Stimulated activated CD8-positive, alpha-beta memory T cell treated with anti-CD3 and anti-CD28 coated beads, Interleukin-2, amount 100 ng/mL, for 48 hours (primary cell): ENCODE data around the gene USP46.

Experiments
- DNase-seq, 2 donors: peaks; one replicate each; pipeline ENCODE4 v3.0.0-alpha.2; 2020; ENCODE audit warnings: low read depth in 2 of 2

Gene USP46

GRCh38 chr4:52657292-52657617, 1.8 kb downstream of the USP46 start:
- no peak for DNase-seq

GRCh38 chr4:52655506-52655905, 3.6 kb downstream of the USP46 start:
- DNase-seq, result no peak

GRCh38 chr4:52651996-52652672, 7.0 kb downstream of the USP46 start:
- no peak for DNase-seq

GRCh38 chr4:52648836-52649235, 10.3 kb downstream of the USP46 start:
- no peak for DNase-seq

- no peak for DNase-seq
These were observed 12.4 kb downstream of the USP46 start for GRCh38 chr4:52646741-52647140.

GRCh38 chr4:52646096-52646495, 13.0 kb downstream of the USP46 start:
- no peak for DNase-seq

- DNase-seq, result no peak
These were observed 13.8 kb downstream of the USP46 start for GRCh38 chr4:52645300-52645699.

GRCh38 chr4:52643785-52644244, 15.3 kb downstream of the USP46 start:
- DNase-seq, result no peak

GRCh38 chr4:52643190-52643589, 15.9 kb downstream of the USP46 start:
- DNase-seq, result no peak

GRCh38 chr4:52641854-52642563, 17.1 kb downstream of the USP46 start:
- no peak for DNase-seq

- no peak for DNase-seq
These were observed 18.1 kb downstream of the USP46 start for GRCh38 chr4:52640808-52641565.

- no peak for DNase-seq
These were observed 20.4 kb downstream of the USP46 start for GRCh38 chr4:52638717-52639116.

- no peak for DNase-seq
These were observed 22.0 kb downstream of the USP46 start for GRCh38 chr4:52637116-52637515.

- DNase-seq, result no peak
These were observed 23.5 kb downstream of the USP46 start for GRCh38 chr4:52635560-52635959.

- no peak for DNase-seq
These were observed 24.0 kb downstream of the USP46 start for GRCh38 chr4:52635130-52635529.

- no peak for DNase-seq
These were observed 25.3 kb downstream of the USP46 start for GRCh38 chr4:52633846-52634245.

- DNase-seq, result no peak
These were observed 30.1 kb downstream of the USP46 start for GRCh38 chr4:52628974-52629373.

GRCh38 chr4:52628543-52628942, 30.6 kb downstream of the USP46 start:
- DNase-seq, result no peak

GRCh38 chr4:52627876-52628275, 31.2 kb downstream of the USP46 start:
- DNase-seq, result no peak

- no peak for DNase-seq
These were observed 33.9 kb downstream of the USP46 start for GRCh38 chr4:52625216-52625615.

GRCh38 chr4:52622564-52622963, 36.5 kb downstream of the USP46 start:
- DNase-seq, result no peak

- no peak for DNase-seq
These were observed 37.5 kb downstream of the USP46 start for GRCh38 chr4:52621567-52621966.

GRCh38 chr4:52619591-52619931, 39.5 kb downstream of the USP46 start:
- no peak for DNase-seq
